Type B pancreatic cell (in vitro differentiated cells): ENCODE measurements around the gene MSTO1. TPM values are rescaled to one million over a fixed set of nuclear protein-coding genes. Genes with fewer than 3 reads are reported as not detected.
A peak's percentile ranks its signal among the peaks of the same experiment; 100 is the strongest.

Experiments
- DNase-seq: peaks from one replicate; pipeline ENCODE4 v3.0.0; 2021; ENCODE audit warnings: mixed read lengths; ENCODE audit not compliant: unreplicated experiment; ENCODE audit errors: extremely low spot score
- H3K27ac Mint-ChIP-seq: 2 replicates; pipeline ENCODE4 v1.8.0; 2021; ENCODE audit warnings: mild to moderate bottlenecking, mixed read lengths
- H3K27me3 Mint-ChIP-seq: 2 replicates; pipeline ENCODE4 v1.8.0; 2021; ENCODE audit warnings: mixed read lengths
- H3K36me3 Mint-ChIP-seq: 2 replicates; pipeline ENCODE4 v1.8.0; 2021; ENCODE audit warnings: mixed read lengths
- H3K4me1 Mint-ChIP-seq: one replicate; pipeline ENCODE4 v1.8.0; 2021; ENCODE audit warnings: mixed read lengths; ENCODE audit not compliant: unreplicated experiment
- H3K4me3 Mint-ChIP-seq: 2 replicates; pipeline ENCODE4 v1.8.0; 2021; ENCODE audit warnings: mild to moderate bottlenecking, mixed read lengths
- H3K9me3 Mint-ChIP-seq: 2 replicates; pipeline ENCODE4 v1.8.0; 2021; ENCODE audit warnings: mixed read lengths
- CTCF ChIP-seq: fragments of 200-600 bp; sonication (generic); conservative IDR thresholded peaks from 2 replicates; pipeline ENCODE4 v1.5.0; 2021; ENCODE audit warnings: antibody characterized with exemption, mild to moderate bottlenecking
- total RNA-seq: library from RNA; stranded (reverse); gene quantifications from 2 replicates; pipeline ENCODE4 v1.2.1, GENCODE V29; 2021; ENCODE audit warnings: low replicate concordance

The MSTO1 gene
- total RNA-seq, 1 donor from 2014 or later: 75.7 TPM

- Mint-ChIP-seq H3K27ac (no peak overlapping the region), H3K27me3 (no peaks in the 10 kb centered on the region), H3K4me1 (peaks cover under 1% of the 10 kb centered on the region), H3K4me3 (no peak overlapping the region), H3K36me3 (no peaks in the 10 kb centered on the region), H3K9me3 (no peaks in the 10 kb centered on the region)
- no peak for TF ChIP-seq CTCF
- DNase-seq: no peak
Measured at GRCh38 chr1:155643230-155643629, 33.2 kb downstream of the MSTO1 start.

- no peak for DNase-seq
- Mint-ChIP-seq H3K4me3 (no peak overlapping the region), H3K9me3 (no peaks in the 10 kb centered on the region), H3K36me3 (no peaks in the 10 kb centered on the region), H3K4me1 (peaks cover 4% of the 10 kb centered on the region), H3K27me3 (no peaks in the 10 kb centered on the region), H3K27ac (no peak overlapping the region)
- no peak for TF ChIP-seq CTCF
Measured at GRCh38 chr1:155645034-155645598, 35.1 kb downstream of the MSTO1 start.

- no peak overlapping the region for H3K27ac Mint-ChIP-seq
Measured at GRCh38 chr1:155645648-155646047, 35.6 kb downstream of the MSTO1 start.

GRCh38 chr1:155646307-155646706 is 36.3 kb downstream of the MSTO1 start:
- Mint-ChIP-seq H3K27ac (no peak overlapping the region), H3K4me3 (no peak overlapping the region), H3K9me3 (no peaks in the 10 kb centered on the region), H3K4me1 (peaks cover 4% of the 10 kb centered on the region), H3K27me3 (no peaks in the 10 kb centered on the region), H3K36me3 (no peaks in the 10 kb centered on the region)
- DNase-seq: no peak
- no peak for TF ChIP-seq CTCF

More at GRCh38 chr1:155645648-155646047, 35.6 kb downstream of the MSTO1 start:
- Mint-ChIP-seq H3K4me1 (peaks cover 4% of the 10 kb centered on the region), H3K9me3 (no peaks in the 10 kb centered on the region), H3K36me3 (no peaks in the 10 kb centered on the region), H3K4me3 (no peak overlapping the region), H3K27me3 (no peaks in the 10 kb centered on the region)
- TF ChIP-seq CTCF: no peak
- DNase-seq: no peak

- peak overlapping the region; percentile 75 for H3K27ac Mint-ChIP-seq
- H3K36me3 Mint-ChIP-seq: no peaks in the 10 kb centered on the region
- peaks cover 4% of the 10 kb centered on the region for H3K4me1 Mint-ChIP-seq
- no peaks in the 10 kb centered on the region for H3K9me3 Mint-ChIP-seq
- H3K27me3 Mint-ChIP-seq: no peaks in the 10 kb centered on the region
- no peak overlapping the region for H3K4me3 Mint-ChIP-seq
- peak; percentile 59 for TF ChIP-seq CTCF
- DNase-seq: no peak
Measured at GRCh38 chr1:155648207-155649147, 38.5 kb downstream of the MSTO1 start.
